Medulla oblongata (tissue), 1 donor: ENCODE results near the gene CHST1.

Experiments used
- DNase-seq: peaks from one replicate; pipeline ENCODE4 v3.0.0-alpha.2; 2015; ENCODE audit errors: extremely low spot score

The CHST1 gene

GRCh38 chr11:45646275-45646927, 19.0 kb downstream of the CHST1 start:
- no peak for DNase-seq

GRCh38 chr11:45644981-45645889, 20.2 kb downstream of the CHST1 start:
- no peak for DNase-seq

- DNase-seq = no peak
Observed at GRCh38 chr11:45643598-45644260, 21.7 kb downstream of the CHST1 start.

- DNase-seq = no peak
Observed at GRCh38 chr11:45641961-45642360, 23.5 kb downstream of the CHST1 start.

GRCh38 chr11:45638051-45638450, 27.4 kb downstream of the CHST1 start:
- DNase-seq = no peak

- DNase-seq = no peak
Observed at GRCh38 chr11:45635907-45636306, 29.5 kb downstream of the CHST1 start.

GRCh38 chr11:45625611-45626010, 39.8 kb downstream of the CHST1 start:
- no peak for DNase-seq

- DNase-seq = no peak
Observed at GRCh38 chr11:45624095-45624494, 41.3 kb downstream of the CHST1 start.

- no peak for DNase-seq
Observed at GRCh38 chr11:45622861-45623260, 42.6 kb downstream of the CHST1 start.

GRCh38 chr11:45622283-45622682, 43.1 kb downstream of the CHST1 start:
- no peak for DNase-seq

GRCh38 chr11:45621588-45621987, 43.8 kb downstream of the CHST1 start:
- DNase-seq = no peak

- no peak for DNase-seq
Observed at GRCh38 chr11:45620243-45620642, 45.2 kb downstream of the CHST1 start.

GRCh38 chr11:45618897-45619296, 46.5 kb downstream of the CHST1 start:
- DNase-seq = no peak

- no peak for DNase-seq
Observed at GRCh38 chr11:45617871-45618601, 47.4 kb downstream of the CHST1 start.

- no peak for DNase-seq
Observed at GRCh38 chr11:45616802-45617549, 48.4 kb downstream of the CHST1 start.

- no peak for DNase-seq
Observed at GRCh38 chr11:45615182-45615792, 50.1 kb downstream of the CHST1 start.

- no peak for DNase-seq
Observed at GRCh38 chr11:45614196-45614828, 51.1 kb downstream of the CHST1 start.

GRCh38 chr11:45610627-45611026, 54.8 kb downstream of the CHST1 start:
- DNase-seq = no peak

GRCh38 chr11:45609902-45610301, 55.5 kb downstream of the CHST1 start:
- no peak for DNase-seq

GRCh38 chr11:45609337-45609736, 56.1 kb downstream of the CHST1 start:
- DNase-seq = no peak
